HepG2 (cell line): Measurements from ENCODE around the gene RAB24. TPM values are rescaled to one million over a fixed set of nuclear protein-coding genes. Genes with fewer than 3 reads are reported as not detected.

Experiments used
- ATAD3A ChIP-seq: sonication (generic); formaldehyde crosslinking; IDR thresholded peaks from 2 replicates; pipeline ENCODE4 v1.4.0; 2020; ENCODE audit warnings: missing genetic modification reagents
- ATF7 ChIP-seq, 2 experiments: fragments of 450-650 bp in 1 of 2; sonication (generic) in 1 of 2; formaldehyde crosslinking in 1 of 2; IDR thresholded peaks; 2 replicates each; pipeline versions ENCODE4 v1.4.0 to v1.6.1; 2016 to 2020; ENCODE audit warnings: antibody characterized with exemption in 1 of 2, mild to moderate bottlenecking in 1 of 2, missing genetic modification reagents in 1 of 2
- ETV6 ChIP-seq: sonication (generic); formaldehyde crosslinking; conservative IDR thresholded peaks from 2 replicates; pipeline ENCODE4 v1.4.0; 2020; ENCODE audit warnings: missing genetic modification reagents
- HBP1 ChIP-seq: IDR thresholded peaks from 2 replicates; pipeline ENCODE4 v1.6.1; 2016; ENCODE audit warnings: low read depth, control low read depth
- HOXD1 ChIP-seq: sonication (generic); formaldehyde crosslinking; IDR thresholded peaks from 2 replicates; pipeline ENCODE4 v1.5.0; 2020; ENCODE audit warnings: missing genetic modification reagents
- MED1 ChIP-seq: sonication (generic); formaldehyde crosslinking; IDR thresholded peaks from 2 replicates; pipeline ENCODE4 v1.4.0; 2020; ENCODE audit warnings: missing genetic modification reagents
- MNT ChIP-seq: fragments of 450-650 bp; IDR thresholded peaks from 2 replicates; pipeline ENCODE4 v1.6.1; 2016
- POLR2AphosphoS5 ChIP-seq: IDR thresholded peaks from 2 replicates; pipeline ENCODE4 v1.6.1; 2012; ENCODE audit warnings: low read depth, low read length
- PRMT3 ChIP-seq: sonication (generic); formaldehyde crosslinking; IDR thresholded peaks from 2 replicates; pipeline ENCODE4 v1.8.1; 2022; ENCODE audit warnings: low read depth, mild to moderate bottlenecking, moderate library complexity, missing genetic modification reagents, borderline replicate concordance
- PRPF4 ChIP-seq: fragments of 200-400 bp; formaldehyde crosslinking; IDR thresholded peaks from 2 replicates; pipeline ENCODE4 v1.6.1; 2016; ENCODE audit warnings: low read length, low read depth; ENCODE audit not compliant: poor library complexity, severe bottlenecking
- SNRNP70 ChIP-seq: fragments of 200-400 bp; formaldehyde crosslinking; IDR thresholded peaks from 2 replicates; pipeline ENCODE4 v1.6.1; 2017; ENCODE audit warnings: mild to moderate bottlenecking, low read depth, low read length, moderate library complexity
- SP140L ChIP-seq: sonication (generic); formaldehyde crosslinking; IDR thresholded peaks from 2 replicates; pipeline ENCODE4 v1.4.0; 2020; ENCODE audit warnings: missing genetic modification reagents, borderline replicate concordance
- SRSF1 ChIP-seq: fragments of 200-400 bp; formaldehyde crosslinking; optimal IDR thresholded peaks from 2 replicates; pipeline ENCODE3; 2017; ENCODE audit warnings: mild to moderate bottlenecking, low read depth, low read length, moderate library complexity
- THAP11 ChIP-seq: IDR thresholded peaks from 2 replicates; pipeline ENCODE4 v1.6.1; 2016; ENCODE audit warnings: missing biosample characterization, missing genetic modification reagents
- ZBTB21 ChIP-seq: sonication (generic); formaldehyde crosslinking; IDR thresholded peaks from 2 replicates; pipeline ENCODE4 v1.4.0; 2020; ENCODE audit warnings: missing genetic modification reagents
- ZNF207 ChIP-seq: fragments of 450-650 bp; IDR thresholded peaks from 2 replicates; pipeline ENCODE4 v1.6.1; 2016; ENCODE audit warnings: antibody characterized with exemption, borderline replicate concordance
- ZNF33B ChIP-seq: sonication (generic); formaldehyde crosslinking; IDR thresholded peaks from 2 replicates; pipeline ENCODE4 v1.5.1; 2020; ENCODE audit warnings: mild to moderate bottlenecking, missing genetic modification reagents
- ZNF83 ChIP-seq: sonication (generic); formaldehyde crosslinking; IDR thresholded peaks from 2 replicates; pipeline ENCODE4 v1.4.0; 2020; ENCODE audit warnings: missing genetic modification reagents, mild to moderate bottlenecking, borderline replicate concordance
- ZNF839 ChIP-seq: sonication (generic); formaldehyde crosslinking; IDR thresholded peaks from 2 replicates; pipeline ENCODE4 v1.4.0; 2020; ENCODE audit warnings: missing genetic modification reagents, mild to moderate bottlenecking, borderline replicate concordance
- polyA plus RNA-seq, 8 experiments: library from polyadenylated mRNA; depleted of rRNA in 3 of 8; stranded (reverse) in 7 of 8; unstranded in 1 of 8; fragments of >200 nt; fragmentation: Illumina TruSeq in 4 of 8; extraction: Trizol in 4 of 8; gene quantifications; 2 replicates each; pipeline versions ENCODE4 v1.2.1 to v1.2.3, GENCODE V29; 2011 to 2016; ENCODE audit warnings: low read depth in 4 of 8, missing spikeins in 1 of 8, mixed read lengths in 1 of 8; ENCODE audit not compliant: insufficient read depth in 1 of 8
- total RNA-seq, 5 experiments: library from RNA; depleted of rRNA; stranded (reverse); fragments of >200 nt; fragmentation: Illumina TruSeq; extraction: Trizol; gene quantifications; 2 replicates each; pipeline ENCODE4 v1.2.3, GENCODE V29; 2016; ENCODE audit warnings: low read depth in 1 of 5
- TF ChIP-seq, protein P1 (sequence below): IDR thresholded peaks from 2 replicates; pipeline ENCODE4 v1.6.1; 2016; ENCODE audit warnings: control low read depth
- TF ChIP-seq, protein P2 (sequence below): IDR thresholded peaks from 2 replicates; pipeline ENCODE4 v1.6.1; 2012; ENCODE audit warnings: low read length, improper control_type of control experiment

RAB24 gene
- total and polyA plus RNA-seq, 2 of the 13 experiments (the other 11 are each of a cell fraction or from before 2014, with no cell fraction given), result 22.9 to 63.7 TPM

- TF ChIP-seq THAP11 (no peak), ATAD3A (CRISPR knock-in tag) (no peak), ATF7 (IDR thresholded peaks at IDR 0.05) (no peak), ATF7 (CRISPR knock-in tag; IDR thresholded peaks at IDR 0.05) (0 out of 2 replicates have a peak, but pooled peaks have one; percentile 12), ZNF839 (no peak), SP140L (CRISPR knock-in tag) (no peak), SNRNP70 (no peak), SRSF1 (peak; percentile 37), PRMT3 (CRISPR knock-in tag) (peak; percentile 63; the same call in 1 of the 2 replicates), ZNF83 (no peak), ETV6 (CRISPR knock-in tag) (no peak), ZNF207 (no peak), HOXD1 (no peak), MNT (peak; percentile 97), POLR2AphosphoS5 (no peak), MED1 (CRISPR knock-in tag) (no peak), ZBTB21 (CRISPR knock-in tag) (no peak), HBP1 (CRISPR knock-in tag) (no peak), ZNF33B (CRISPR knock-in tag) (no peak), PRPF4 (no peak)
- TF ChIP-seq, protein P1, sequence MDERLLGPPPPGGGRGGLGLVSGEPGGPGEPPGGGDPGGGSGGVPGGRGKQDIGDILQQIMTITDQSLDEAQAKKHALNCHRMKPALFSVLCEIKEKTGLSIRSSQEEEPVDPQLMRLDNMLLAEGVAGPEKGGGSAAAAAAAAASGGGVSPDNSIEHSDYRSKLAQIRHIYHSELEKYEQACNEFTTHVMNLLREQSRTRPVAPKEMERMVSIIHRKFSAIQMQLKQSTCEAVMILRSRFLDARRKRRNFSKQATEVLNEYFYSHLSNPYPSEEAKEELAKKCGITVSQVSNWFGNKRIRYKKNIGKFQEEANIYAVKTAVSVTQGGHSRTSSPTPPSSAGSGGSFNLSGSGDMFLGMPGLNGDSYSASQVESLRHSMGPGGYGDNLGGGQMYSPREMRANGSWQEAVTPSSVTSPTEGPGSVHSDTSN (CRISPR knock-in tag), result no peak
- TF ChIP-seq, protein P2, sequence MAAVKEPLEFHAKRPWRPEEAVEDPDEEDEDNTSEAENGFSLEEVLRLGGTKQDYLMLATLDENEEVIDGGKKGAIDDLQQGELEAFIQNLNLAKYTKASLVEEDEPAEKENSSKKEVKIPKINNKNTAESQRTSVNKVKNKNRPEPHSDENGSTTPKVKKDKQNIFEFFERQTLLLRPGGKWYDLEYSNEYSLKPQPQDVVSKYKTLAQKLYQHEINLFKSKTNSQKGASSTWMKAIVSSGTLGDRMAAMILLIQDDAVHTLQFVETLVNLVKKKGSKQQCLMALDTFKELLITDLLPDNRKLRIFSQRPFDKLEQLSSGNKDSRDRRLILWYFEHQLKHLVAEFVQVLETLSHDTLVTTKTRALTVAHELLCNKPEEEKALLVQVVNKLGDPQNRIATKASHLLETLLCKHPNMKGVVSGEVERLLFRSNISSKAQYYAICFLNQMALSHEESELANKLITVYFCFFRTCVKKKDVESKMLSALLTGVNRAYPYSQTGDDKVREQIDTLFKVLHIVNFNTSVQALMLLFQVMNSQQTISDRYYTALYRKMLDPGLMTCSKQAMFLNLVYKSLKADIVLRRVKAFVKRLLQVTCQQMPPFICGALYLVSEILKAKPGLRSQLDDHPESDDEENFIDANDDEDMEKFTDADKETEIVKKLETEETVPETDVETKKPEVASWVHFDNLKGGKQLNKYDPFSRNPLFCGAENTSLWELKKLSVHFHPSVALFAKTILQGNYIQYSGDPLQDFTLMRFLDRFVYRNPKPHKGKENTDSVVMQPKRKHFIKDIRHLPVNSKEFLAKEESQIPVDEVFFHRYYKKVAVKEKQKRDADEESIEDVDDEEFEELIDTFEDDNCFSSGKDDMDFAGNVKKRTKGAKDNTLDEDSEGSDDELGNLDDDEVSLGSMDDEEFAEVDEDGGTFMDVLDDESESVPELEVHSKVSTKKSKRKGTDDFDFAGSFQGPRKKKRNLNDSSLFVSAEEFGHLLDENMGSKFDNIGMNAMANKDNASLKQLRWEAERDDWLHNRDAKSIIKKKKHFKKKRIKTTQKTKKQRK, result no peak
Observed at GRCh38 chr5:177311723-177312648, 8.5 kb upstream of the RAB24 start, which contains the start of gene MXD3 (continued).
